Activated CD4-positive, CD25-positive, alpha-beta regulatory T cell treated with anti-CD3 and anti-CD28 coated beads, Interleukin-2, amount 50 U/mL, for 24 hours (primary cell): Measurements from ENCODE around the gene AGPAT4.

ENCODE experiments used
- ATAC-seq, 2 donors: fragments of 150-1000 bp; cut with Tn5 transposase; one replicate each; pipeline ENCODE4 v1.10.0; 2021; ENCODE audit warnings: mild to moderate bottlenecking in 1 of 2, moderate library complexity in 1 of 2

Gene AGPAT4

GRCh38 chr6:161107779-161108730 is 165.8 kb downstream of the AGPAT4 start:
- no peak for ATAC-seq

- no peak for ATAC-seq
Measured at GRCh38 chr6:161105408-161105807, 168.5 kb downstream of the AGPAT4 start.

- no peak for ATAC-seq
Measured at GRCh38 chr6:161104966-161105365, 168.9 kb downstream of the AGPAT4 start.

- no peak for ATAC-seq
Measured at GRCh38 chr6:161103475-161103874, 170.4 kb downstream of the AGPAT4 start.

GRCh38 chr6:161101517-161101916 is 172.3 kb downstream of the AGPAT4 start:
- ATAC-seq = no peak

GRCh38 chr6:161100072-161100471 is 173.8 kb downstream of the AGPAT4 start:
- no peak for ATAC-seq

- ATAC-seq = no peak
Measured at GRCh38 chr6:161095916-161096315, 177.9 kb downstream of the AGPAT4 start.

GRCh38 chr6:161094955-161095354 is 178.9 kb downstream of the AGPAT4 start:
- no peak for ATAC-seq

GRCh38 chr6:161091972-161092701 is 181.7 kb downstream of the AGPAT4 start:
- ATAC-seq = no peak

GRCh38 chr6:161091151-161091550 is 182.7 kb downstream of the AGPAT4 start:
- ATAC-seq = no peak

GRCh38 chr6:161088676-161089328 is 185.1 kb downstream of the AGPAT4 start:
- no peak for ATAC-seq

GRCh38 chr6:161085246-161085645 is 188.6 kb downstream of the AGPAT4 start:
- ATAC-seq = peak in 1 of 2 donors; percentile 71

- no peak for ATAC-seq
Measured at GRCh38 chr6:161082215-161082614, 191.6 kb downstream of the AGPAT4 start.

GRCh38 chr6:161080263-161080970 is 193.4 kb downstream of the AGPAT4 start:
- ATAC-seq = no peak
